ENCODE results near the gene KIF3A.

DNA sequence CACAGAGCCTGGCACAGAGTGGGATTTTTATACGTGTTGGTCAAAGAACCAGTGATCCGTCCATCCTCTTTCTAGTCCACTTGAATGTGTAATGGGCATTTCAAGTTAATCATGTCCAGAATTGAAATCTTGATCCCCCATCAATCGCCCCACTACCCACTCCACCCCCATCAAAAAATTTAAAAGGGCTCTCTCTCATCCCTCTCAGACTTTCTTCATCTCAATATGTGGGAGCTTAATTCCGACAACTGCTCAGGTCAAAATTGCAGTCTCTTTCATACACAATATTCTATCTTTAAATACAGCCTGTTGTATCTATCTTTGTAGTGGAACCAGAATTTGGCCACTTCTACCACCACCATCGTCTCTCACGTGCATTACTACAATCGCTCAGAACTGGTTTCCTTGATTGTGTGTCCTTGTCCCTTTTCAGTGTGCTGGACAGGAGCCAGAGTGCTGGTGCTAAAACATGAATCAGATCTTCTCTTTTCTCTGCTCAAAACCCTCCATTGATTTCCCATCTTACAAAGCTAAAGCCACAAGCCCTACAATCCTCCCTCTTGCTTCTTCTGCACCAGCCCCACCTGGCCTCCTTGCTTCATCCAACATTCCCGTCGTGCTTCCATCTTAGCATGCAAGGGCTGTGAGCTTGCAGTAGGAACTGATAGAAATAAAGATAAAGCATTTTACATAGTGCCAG is 786 bp upstream of the KIF3A start:
- TF ChIP-seq POLR2A (IDR thresholded peaks at IDR 0.05; ENCODE audit: low read length) (no peak), GATA1 (IDR thresholded peaks at IDR 0.05; ENCODE audit: low read depth, low read length) (no peak)

All from erythroblast (primary cell).